GM12878 (cell line): ENCODE data around the gene CPLX1. TPM values are rescaled to one million over a fixed set of nuclear protein-coding genes. Genes with fewer than 3 reads are reported as not detected.
A peak's percentile ranks its signal among the peaks of the same experiment; 100 is the strongest.

ENCODE experiments used
- CBFB ChIP-seq: IDR thresholded peaks from 2 replicates; pipeline ENCODE4 v1.6.1; 2016; ENCODE audit warnings: antibody characterized with exemption, low read depth
- CHD2 ChIP-seq: IDR thresholded peaks from 2 replicates; pipeline ENCODE4 v1.6.1; 2011; ENCODE audit warnings: low read depth, low read length, improper control_type of control experiment, borderline replicate concordance
- E2F4 ChIP-seq: IDR thresholded peaks from 2 replicates; pipeline ENCODE4 v1.6.1; 2012; ENCODE audit warnings: low read depth, low read length, improper control_type of control experiment
- ETV6 ChIP-seq, 2 experiments: fragments of 450-650 bp in 1 of 2; IDR thresholded peaks in 1 of 2; conservative IDR thresholded peaks in 1 of 2; 2 replicates each; pipeline ENCODE4 v1.6.1; 2014; ENCODE audit warnings: antibody characterized with exemption in 1 of 2, borderline replicate concordance in 1 of 2, low read depth in 1 of 2, mild to moderate bottlenecking in 1 of 2, moderate library complexity in 1 of 2
- KLF5 ChIP-seq: fragments of 450-650 bp; IDR thresholded peaks from 2 replicates; pipeline ENCODE4 v1.6.1; 2014; ENCODE audit warnings: mild to moderate bottlenecking; ENCODE audit not compliant: partially characterized antibody
- MEF2B ChIP-seq: fragments of 450-650 bp; IDR thresholded peaks from 2 replicates; pipeline ENCODE4 v1.6.1; 2018; ENCODE audit warnings: mild to moderate bottlenecking, moderate library complexity; ENCODE audit not compliant: partially characterized antibody, poor library complexity, severe bottlenecking
- MTA3 ChIP-seq: IDR thresholded peaks from 2 replicates; pipeline ENCODE4 v1.6.1; 2012; ENCODE audit warnings: low read length, inconsistent platforms, borderline replicate concordance
- MXI1 ChIP-seq: fragments of 150-350 bp; IDR thresholded peaks from 2 replicates; pipeline ENCODE4 v1.6.1; 2011; ENCODE audit warnings: low read depth, mild to moderate bottlenecking, inconsistent platforms, low read length, improper control_type of control experiment
- NFIC ChIP-seq: IDR thresholded peaks from 2 replicates; pipeline ENCODE4 v1.6.1; 2012; ENCODE audit warnings: low read depth, mild to moderate bottlenecking, inconsistent platforms, low read length, moderate library complexity
- NRF1 ChIP-seq: conservative IDR thresholded peaks from 2 replicates; pipeline ENCODE4 v1.6.1; 2011; ENCODE audit warnings: mild to moderate bottlenecking, low read depth, low read length, improper control_type of control experiment
- RAD21 ChIP-seq: IDR thresholded peaks from 2 replicates; pipeline ENCODE4 v1.6.1; 2011; ENCODE audit warnings: mild to moderate bottlenecking, low read depth, low read length, moderate library complexity; ENCODE audit not compliant: insufficient read depth
- RB1 ChIP-seq: fragments of 450-650 bp; formaldehyde crosslinking; IDR thresholded peaks from 2 replicates; pipeline ENCODE4 v1.6.1; 2017; ENCODE audit warnings: mild to moderate bottlenecking, borderline replicate concordance
- RELA ChIP-seq: fragments of 450-650 bp; IDR thresholded peaks from 2 replicates; pipeline ENCODE4 v1.8.0; 2014; ENCODE audit warnings: borderline replicate concordance; ENCODE audit not compliant: partially characterized antibody
- REST ChIP-seq: IDR thresholded peaks from 2 replicates; pipeline ENCODE4 v1.6.1; 2012; ENCODE audit warnings: mild to moderate bottlenecking, low read depth, low read length
- SMARCA5 ChIP-seq: fragments of 450-650 bp; IDR thresholded peaks from 2 replicates; pipeline ENCODE4 v1.6.1; 2017; ENCODE audit warnings: mild to moderate bottlenecking
- SMC3 ChIP-seq: IDR thresholded peaks from 2 replicates; pipeline ENCODE4 v1.6.1; 2011; ENCODE audit warnings: low read length, improper control_type of control experiment, borderline replicate concordance
- WRNIP1 ChIP-seq: IDR thresholded peaks from 2 replicates; pipeline ENCODE4 v1.6.1; 2011; ENCODE audit warnings: low read depth, low read length, improper control_type of control experiment, borderline replicate concordance
- YBX1 ChIP-seq: fragments of 450-650 bp; IDR thresholded peaks from 2 replicates; pipeline ENCODE4 v1.6.1; 2016; ENCODE audit warnings: antibody characterized with exemption
- ZBTB33 ChIP-seq: fragments of 450-650 bp; IDR thresholded peaks from 2 replicates; pipeline ENCODE4 v1.6.1; 2017; ENCODE audit warnings: mild to moderate bottlenecking
- ZNF207 ChIP-seq: fragments of 450-650 bp; IDR thresholded peaks from 2 replicates; pipeline ENCODE4 v1.6.1; 2014; ENCODE audit warnings: antibody characterized with exemption, mild to moderate bottlenecking, borderline replicate concordance
- polyA plus RNA-seq, 11 experiments: library from polyadenylated mRNA; depleted of rRNA in 4 of 11; unstranded in 6 of 11; stranded (reverse) in 5 of 11; fragments of >200 nt; fragmentation: Nextera tagmentation in 4 of 11; fragmentation: Illumina TruSeq in 1 of 11; extraction: Ambion mirVana in 4 of 11; extraction: Trizol in 1 of 11; gene quantifications; 1 replicate in 1 of 11; 2 replicates in 10 of 11; pipeline versions ENCODE4 v1.2.1 to v1.2.3, GENCODE V29; 2011 to 2016; ENCODE audit warnings: inconsistent platforms in 2 of 11, missing spikeins in 2 of 11, low read depth in 1 of 11
- total RNA-seq, 4 experiments: library from RNA; depleted of rRNA in 3 of 4; stranded (reverse); fragments of >200 nt in 3 of 4; fragmentation: Illumina TruSeq in 1 of 4; extraction: Trizol in 1 of 4; gene quantifications; 2 replicates each; pipeline versions ENCODE4 v1.2.1 to v1.2.3, GENCODE V29; 2013 to 2021

The CPLX1 gene
- total and polyA plus RNA-seq, 10 of the 15 experiments (the other 5 are each of a cell fraction or from before 2014, with no cell fraction given) = 0.04 to 1.2 (median 0.13) TPM; not detected in 5

- TF ChIP-seq MXI1 (no peak), WRNIP1 (no peak), CHD2 (0 out of 2 replicates have a peak, but pooled peaks have one; percentile 5), NRF1 (no peak), ZBTB33 (no peak), NFIC (no peak), MTA3 (no peak), RB1 (no peak), YBX1 (no peak), SMARCA5 (no peak), MEF2B (peak; percentile 6), E2F4 (no peak), ETV6 (conservative IDR thresholded peaks at IDR 0.05 in 1 of 2, IDR thresholded peaks at IDR 0.05 in 1 of 2; ENCODE audit: borderline replicate concordance in 1 of 2, low read depth in 1 of 2) (no peak), REST (no peak), CBFB (no peak), KLF5 (no peak), RELA (no peak), ZNF207 (no peak), RAD21 (no peak), SMC3 (no peak)
- TF ChIP-seq, all 136 proteins: peak for 4
Measured at GRCh38 chr4:793093-793861, 32.7 kb downstream of the CPLX1 start (continued).
